ENCODE measurements around the gene COL4A4. TPM values are rescaled to one million over a fixed set of nuclear protein-coding genes. Genes with fewer than 3 reads are reported as not detected.
A peak's percentile ranks its signal among the peaks of the same experiment; 100 is the strongest.

COL4A4 gene
- total RNA-seq, 1 donor: 0.36 TPM

GRCh38 chr2:227185615-227186232 lies 21.7 kb upstream of the COL4A4 start:
- no peak for TF ChIP-seq CTCF (IDR thresholded peaks at IDR 0.05; ENCODE audit: extremely low read depth, low read depth, low read length)
- H3K4me3 ChIP-seq (ENCODE audit: insufficient read depth, low read length): no peak overlapping the region
- no peak overlapping the region for H3K4me2 ChIP-seq (ENCODE audit: insufficient read depth, low read length)
- no peak for DNase-seq (ENCODE audit: insufficient read length, low spot score, missing footprints)
- H3K27ac ChIP-seq (ENCODE audit: low read depth, low read length): no peak overlapping the region
- H3K27me3 ChIP-seq (ENCODE audit: insufficient read depth, low read length): no peaks in the 10 kb centered on the region
- H3K36me3 ChIP-seq (ENCODE audit: insufficient read depth, low read length): no peaks in the 10 kb centered on the region
- H4K20me1 ChIP-seq (ENCODE audit: insufficient read depth, low read length): no peaks in the 10 kb centered on the region
- H3K79me2 ChIP-seq (ENCODE audit: insufficient read depth, low read length): no peaks in the 10 kb centered on the region
- H3K9me3 ChIP-seq (ENCODE audit: low read depth, low read length): no peaks in the 10 kb centered on the region
- peaks cover 14% of the 10 kb centered on the region for H3K4me1 ChIP-seq (ENCODE audit: insufficient read depth, low read length)
- H2AFZ ChIP-seq (ENCODE audit: low read length): no peak overlapping the region

GRCh38 chr2:227183657-227184367 lies 19.8 kb upstream of the COL4A4 start:
- H3K4me1 ChIP-seq (ENCODE audit: insufficient read depth, low read length): peaks cover 12% of the 10 kb centered on the region
- H3K4me2 ChIP-seq (ENCODE audit: insufficient read depth, low read length): no peak overlapping the region
- no peak for DNase-seq (ENCODE audit: insufficient read length, low spot score, missing footprints)
- H3K27me3 ChIP-seq (ENCODE audit: insufficient read depth, low read length): no peaks in the 10 kb centered on the region
- H3K27ac ChIP-seq (ENCODE audit: low read depth, low read length): no peak overlapping the region
- H3K79me2 ChIP-seq (ENCODE audit: insufficient read depth, low read length): no peaks in the 10 kb centered on the region
- H4K20me1 ChIP-seq (ENCODE audit: insufficient read depth, low read length): no peaks in the 10 kb centered on the region
- H2AFZ ChIP-seq (ENCODE audit: low read length): no peak overlapping the region
- no peaks in the 10 kb centered on the region for H3K9me3 ChIP-seq (ENCODE audit: low read depth, low read length)
- no peak for TF ChIP-seq CTCF (IDR thresholded peaks at IDR 0.05; ENCODE audit: extremely low read depth, low read depth, low read length)
- no peaks in the 10 kb centered on the region for H3K36me3 ChIP-seq (ENCODE audit: insufficient read depth, low read length)
- H3K4me3 ChIP-seq (ENCODE audit: insufficient read depth, low read length): no peak overlapping the region

GRCh38 chr2:227182765-227183164 lies 18.8 kb upstream of the COL4A4 start:
- H3K27me3 ChIP-seq (ENCODE audit: insufficient read depth, low read length): no peaks in the 10 kb centered on the region
- no peaks in the 10 kb centered on the region for H3K36me3 ChIP-seq (ENCODE audit: insufficient read depth, low read length)
- no peak overlapping the region for H3K4me2 ChIP-seq (ENCODE audit: insufficient read depth, low read length)
- no peaks in the 10 kb centered on the region for H4K20me1 ChIP-seq (ENCODE audit: insufficient read depth, low read length)
- DNase-seq (ENCODE audit: insufficient read length, low spot score, missing footprints): no peak
- no peaks in the 10 kb centered on the region for H3K79me2 ChIP-seq (ENCODE audit: insufficient read depth, low read length)
- H3K4me3 ChIP-seq (ENCODE audit: insufficient read depth, low read length): no peak overlapping the region
- peaks cover 5% of the 10 kb centered on the region for H3K4me1 ChIP-seq (ENCODE audit: insufficient read depth, low read length)
- no peaks in the 10 kb centered on the region for H3K9me3 ChIP-seq (ENCODE audit: low read depth, low read length)
- H3K27ac ChIP-seq (ENCODE audit: low read depth, low read length): no peak overlapping the region
- no peak overlapping the region for H2AFZ ChIP-seq (ENCODE audit: low read length)
- no peak for TF ChIP-seq CTCF (IDR thresholded peaks at IDR 0.05; ENCODE audit: extremely low read depth, low read depth, low read length)

GRCh38 chr2:227180770-227181169 lies 16.8 kb upstream of the COL4A4 start:
- no peaks in the 10 kb centered on the region for H4K20me1 ChIP-seq (ENCODE audit: insufficient read depth, low read length)
- H3K36me3 ChIP-seq (ENCODE audit: insufficient read depth, low read length): no peaks in the 10 kb centered on the region
- H3K4me1 ChIP-seq (ENCODE audit: insufficient read depth, low read length): peaks cover 3% of the 10 kb centered on the region
- H3K27ac ChIP-seq (ENCODE audit: low read depth, low read length): no peak overlapping the region
- no peak for TF ChIP-seq CTCF (IDR thresholded peaks at IDR 0.05; ENCODE audit: extremely low read depth, low read depth, low read length)
- no peaks in the 10 kb centered on the region for H3K9me3 ChIP-seq (ENCODE audit: low read depth, low read length)
- peak overlapping the region; percentile 31 for H3K4me2 ChIP-seq (ENCODE audit: insufficient read depth, low read length)
- no peaks in the 10 kb centered on the region for H3K79me2 ChIP-seq (ENCODE audit: insufficient read depth, low read length)
- peak overlapping the region; percentile 71 for H2AFZ ChIP-seq (ENCODE audit: low read length)
- no peak for DNase-seq (ENCODE audit: insufficient read length, low spot score, missing footprints)
- no peak overlapping the region for H3K4me3 ChIP-seq (ENCODE audit: insufficient read depth, low read length)
- no peaks in the 10 kb centered on the region for H3K27me3 ChIP-seq (ENCODE audit: insufficient read depth, low read length)

All from osteoblast (primary cell).